Fibroblast of skin of back (primary cell): ENCODE results near the gene GTF2H2C_2.
"Not testable (repeated sequence)": the region's sequence is repeated elsewhere in the genome, so short reads cannot be mapped to it uniquely, and the experiment has no call there.

Experiments
- DNase-seq: peaks from one replicate; pipeline ENCODE4 v3.0.0-alpha.2; 2013

The GTF2H2C_2 gene

GRCh38 chr5:70415117-70415516, at the start of gene GTF2H2C_2:
GTF2H2C_2 (plus strand) TSS chr5:70415368.
- not testable (repeated sequence) for DNase-seq

DNA sequence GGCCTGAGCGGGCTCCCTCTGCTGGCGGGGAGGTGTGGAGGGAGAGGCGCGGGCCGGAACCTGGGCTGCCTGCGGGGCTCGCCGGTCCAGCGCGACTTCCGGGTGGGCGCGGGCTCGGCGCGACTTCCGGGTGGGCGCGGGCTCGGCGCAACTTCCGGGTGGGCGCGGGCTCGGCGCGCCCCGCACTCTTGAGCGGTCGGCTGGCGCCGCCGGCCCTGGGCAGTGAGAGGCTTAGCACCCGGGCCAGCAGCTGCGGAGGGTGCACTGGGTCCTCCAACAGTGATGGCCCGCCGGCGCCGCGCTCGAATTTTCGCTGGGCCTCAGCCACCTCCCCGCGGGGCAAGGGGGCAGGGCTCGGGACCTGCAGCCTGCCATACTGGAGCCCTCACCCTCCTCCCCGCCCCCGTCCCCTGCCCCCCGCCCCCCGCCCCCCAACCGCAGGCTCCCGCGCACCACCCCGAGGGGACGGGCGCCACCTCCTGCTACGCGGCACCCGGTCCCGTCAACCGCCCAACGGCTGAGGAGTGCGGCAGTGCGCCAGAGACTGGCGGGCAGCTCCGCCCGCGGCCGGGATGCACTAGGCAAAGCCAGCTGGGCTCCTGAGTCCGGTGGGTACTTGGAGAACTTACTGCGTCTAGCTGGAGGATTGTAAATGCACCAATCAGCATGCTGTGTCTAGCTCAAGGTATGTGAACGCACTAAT, 14.0 kb upstream of the GTF2H2C_2 start:
- DNase-seq: not testable (repeated sequence)

- DNase-seq: not testable (repeated sequence)
These were observed 6.2 kb downstream of the GTF2H2C_2 start for GRCh38 chr5:70421322-70421721.

DNA sequence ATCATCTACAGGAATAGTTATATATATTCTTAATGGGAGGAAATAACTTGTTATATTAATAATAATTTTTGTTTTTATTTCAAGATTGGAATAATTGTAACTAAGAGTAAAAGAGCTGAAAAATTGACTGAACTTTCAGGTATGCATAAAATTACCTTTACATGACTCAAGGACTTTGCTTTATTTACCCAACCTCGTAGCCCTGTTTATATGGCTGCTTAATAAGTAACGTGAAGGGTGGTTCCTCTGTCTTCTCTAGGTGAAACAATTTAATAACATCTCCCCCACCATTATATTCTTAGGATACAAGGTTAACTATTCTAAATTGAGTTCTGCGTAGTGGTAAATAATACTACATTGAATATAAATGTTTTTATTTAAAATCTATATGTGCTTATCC, 8.0 kb downstream of the GTF2H2C_2 start:
- DNase-seq: not testable (repeated sequence)

DNA sequence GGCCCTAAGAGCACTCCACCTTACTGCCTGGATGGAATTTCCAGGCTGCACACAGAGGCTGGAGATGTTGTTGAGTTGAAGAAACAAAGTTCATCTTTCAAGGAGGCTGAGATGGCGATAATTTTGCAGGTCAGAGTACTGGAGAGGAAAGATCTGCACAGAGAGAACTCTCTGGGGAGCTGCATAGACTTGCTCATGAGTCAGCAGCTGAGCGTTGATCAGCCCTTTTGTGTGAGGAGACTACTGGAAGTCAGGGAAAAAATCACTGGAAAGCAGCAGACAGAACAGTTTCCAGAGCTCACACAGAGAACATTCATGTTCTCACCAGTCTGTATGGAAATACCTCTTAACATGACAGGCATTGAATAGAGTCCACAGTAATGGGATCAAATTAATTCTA, 23.4 kb downstream of the GTF2H2C_2 start:
- DNase-seq: not testable (repeated sequence)

GRCh38 chr5:70449565-70449964, 34.4 kb downstream of the GTF2H2C_2 start:
- DNase-seq: not testable (repeated sequence)

DNA sequence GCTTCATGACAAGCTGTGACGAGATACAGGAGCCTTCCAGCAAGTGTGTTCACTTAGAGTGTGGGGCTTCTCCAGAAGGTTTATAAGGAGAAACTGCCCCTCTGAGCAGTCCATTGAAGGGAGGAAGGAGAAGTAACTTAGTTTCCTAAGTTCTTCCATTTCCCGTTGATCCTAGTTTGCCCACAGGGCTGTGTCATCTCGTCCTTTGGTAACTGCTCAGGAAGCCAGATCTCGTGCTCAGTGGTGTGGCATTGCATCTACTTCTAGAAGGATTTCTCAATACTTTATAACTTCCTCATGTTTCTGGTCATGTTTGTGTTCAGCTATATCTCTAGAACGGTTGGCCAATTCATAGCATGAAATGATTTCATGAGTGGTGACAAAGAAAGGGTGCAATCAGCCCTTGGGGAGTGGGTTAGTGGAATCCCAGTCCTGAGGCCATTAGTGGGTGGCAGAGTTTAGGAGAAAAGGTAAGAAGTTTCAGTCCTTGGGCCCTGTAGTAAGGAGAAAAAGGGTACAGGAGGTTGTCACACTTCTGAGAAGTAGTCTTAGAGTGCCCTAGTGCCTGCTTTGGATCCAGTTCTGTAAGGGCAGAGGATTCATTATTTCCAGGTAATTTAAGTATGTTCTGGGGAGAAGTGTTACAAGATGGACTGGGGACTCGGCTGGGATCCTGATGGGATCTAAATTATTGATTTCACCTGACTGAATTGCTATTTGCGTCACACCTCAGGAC, 36.2 kb downstream of the GTF2H2C_2 start:
- not testable (repeated sequence) for DNase-seq

DNA sequence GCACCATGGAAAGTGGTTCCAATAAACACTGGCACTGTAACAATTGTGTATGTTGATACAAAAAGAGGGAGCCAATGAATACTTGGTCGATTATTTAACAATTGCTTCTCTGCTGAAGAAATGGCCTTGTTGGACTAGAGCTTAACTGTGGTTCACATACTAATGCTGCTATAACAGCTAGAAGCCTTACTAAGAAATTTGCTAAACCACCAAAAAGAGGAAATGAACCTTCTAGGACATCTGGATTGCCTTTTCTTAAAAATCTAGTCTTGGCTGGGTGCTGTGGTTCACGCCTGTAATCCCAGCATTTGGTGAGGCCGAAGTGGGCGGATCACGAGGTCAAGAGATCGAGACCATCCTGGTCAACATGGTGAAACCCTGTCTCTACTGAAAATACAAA, 41.9 kb downstream of the GTF2H2C_2 start:
- not testable (repeated sequence) for DNase-seq

DNA sequence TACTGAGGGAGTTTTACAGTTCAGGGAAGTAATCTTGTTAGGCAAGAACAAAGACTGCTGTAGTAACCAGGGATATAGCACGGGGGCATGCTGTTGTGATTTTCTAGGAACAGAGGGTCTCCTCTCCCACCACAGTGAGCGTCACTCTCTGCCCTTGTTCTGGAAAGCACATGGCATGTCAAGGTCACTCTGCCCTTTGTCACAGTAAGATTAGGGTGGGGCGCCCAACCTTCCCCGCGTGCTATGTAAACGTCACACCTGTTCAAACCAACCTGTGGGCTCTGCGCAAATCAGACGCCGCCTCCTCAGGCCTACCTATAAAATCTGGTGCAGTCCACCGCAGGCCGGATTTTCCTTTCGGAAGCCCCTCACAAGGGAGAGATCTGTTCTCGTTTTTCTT, 44.0 kb downstream of the GTF2H2C_2 start:
- DNase-seq: not testable (repeated sequence)

GRCh38 chr5:70461984-70462383, 46.8 kb downstream of the GTF2H2C_2 start:
- DNase-seq: not testable (repeated sequence)

- DNase-seq: not testable (repeated sequence)
These were observed 49.0 kb downstream of the GTF2H2C_2 start for GRCh38 chr5:70464019-70464637.

DNA sequence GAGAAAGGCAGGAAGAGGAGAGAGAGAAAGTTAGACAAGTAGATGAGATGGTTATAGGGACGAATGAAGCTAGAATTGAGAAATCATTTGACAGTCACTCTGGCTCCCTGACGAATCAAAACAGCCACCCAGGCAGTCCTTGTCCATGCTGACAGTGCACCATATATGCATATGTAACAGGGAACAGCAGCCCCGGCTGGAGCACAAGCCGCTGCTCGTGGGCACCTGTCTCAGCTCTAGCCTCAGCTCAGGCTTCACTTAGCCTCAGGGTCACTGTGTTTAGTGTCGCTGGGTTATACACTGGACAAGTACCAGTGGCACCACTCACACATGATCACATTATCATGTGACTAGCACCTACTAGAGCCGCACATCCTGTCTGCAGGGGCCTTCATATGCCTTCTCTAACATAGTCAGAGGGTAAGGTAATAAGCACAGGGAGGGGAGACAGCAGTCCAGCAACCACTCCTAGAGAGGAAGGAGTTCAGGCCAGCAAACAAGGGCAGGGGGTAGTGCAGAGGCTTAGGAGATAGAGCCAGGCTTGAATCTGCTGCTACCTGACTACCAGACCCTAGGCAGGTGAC, 54.9 kb downstream of the GTF2H2C_2 start:
- DNase-seq: not testable (repeated sequence)
